Stimulated activated CD8-positive, alpha-beta memory T cell treated with anti-CD3 and anti-CD28 coated beads, Interleukin-12 subunit alpha, Interleukin-12 subunit beta, amount 100 ng/mL, for 4 hours (primary cell): ENCODE data around the gene STX8.

Experiments
- DNase-seq: peaks from one replicate; pipeline ENCODE4 v3.0.0-alpha.2; 2020; ENCODE audit warnings: low read depth

The STX8 gene

DNA sequence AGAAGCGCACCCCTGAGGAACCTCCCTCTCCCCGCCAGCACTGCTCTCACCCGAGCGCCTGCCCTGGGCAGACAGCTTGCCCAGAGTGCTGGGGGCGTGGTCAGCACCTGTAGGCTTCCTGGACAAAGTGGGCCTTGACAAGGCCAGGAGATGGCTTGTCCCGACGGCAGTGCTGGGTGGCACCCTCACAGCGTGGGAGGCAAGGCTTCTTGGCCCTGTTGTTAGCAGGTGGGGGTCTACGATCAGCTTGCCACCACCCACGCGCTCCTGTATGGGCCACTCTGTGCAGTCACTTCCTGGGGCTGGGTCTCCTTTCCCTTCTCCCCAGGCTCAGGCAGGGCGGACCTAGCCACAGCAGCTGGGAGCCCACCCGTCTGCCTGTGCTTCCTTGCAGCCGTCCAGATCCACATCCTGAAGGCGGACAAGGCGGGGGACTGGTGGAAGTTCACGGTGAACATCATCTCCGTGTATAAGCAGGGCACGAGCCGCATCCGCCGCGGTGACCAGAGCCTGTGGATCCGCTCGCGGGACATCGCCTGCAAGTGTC is 336.3 kb downstream of the STX8 start:
- DNase-seq = no peak

DNA sequence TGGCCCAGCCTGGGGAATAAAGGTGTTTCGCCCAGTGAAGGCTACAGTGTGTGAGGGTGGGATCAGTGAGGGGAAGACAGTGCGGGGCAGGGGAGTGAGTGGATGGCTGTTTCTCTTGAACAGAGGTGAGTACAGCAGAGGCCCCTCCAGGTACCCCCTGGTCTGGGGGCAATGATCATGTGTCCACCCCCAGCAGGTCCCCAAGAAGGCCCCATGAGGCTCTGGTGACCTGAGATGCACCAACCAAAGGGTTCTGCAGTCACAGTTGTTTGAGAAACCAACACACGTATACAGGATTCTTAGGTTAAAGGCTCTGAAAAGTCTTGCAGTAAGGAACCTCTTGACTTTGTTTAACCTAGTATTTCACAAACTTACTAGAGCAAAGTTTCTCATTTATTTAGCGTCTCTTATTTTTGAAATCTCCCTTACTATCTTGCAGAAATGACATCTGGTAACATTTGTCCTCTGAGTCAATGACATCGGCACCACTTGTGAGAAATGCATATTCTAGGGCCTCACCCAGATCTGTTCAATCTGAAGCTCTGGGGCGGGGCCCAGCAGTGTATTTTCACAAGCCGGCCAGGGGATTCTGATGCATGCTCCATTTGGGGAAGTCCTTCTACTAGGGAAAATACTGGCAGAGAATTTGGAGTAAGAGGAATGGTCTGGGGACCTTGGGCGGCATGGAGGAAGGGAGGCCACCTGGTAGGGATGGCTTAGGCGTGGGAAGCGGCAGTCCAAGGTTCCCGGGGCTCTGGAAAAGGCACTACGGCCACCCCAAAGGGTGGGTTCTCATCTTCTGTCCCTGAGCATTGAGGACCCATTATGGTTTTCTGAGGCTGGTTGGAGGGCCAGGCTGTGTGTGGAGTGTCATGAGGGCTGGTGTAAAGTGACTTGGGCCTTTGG is 337.0 kb downstream of the STX8 start:
- no peak for DNase-seq

DNA sequence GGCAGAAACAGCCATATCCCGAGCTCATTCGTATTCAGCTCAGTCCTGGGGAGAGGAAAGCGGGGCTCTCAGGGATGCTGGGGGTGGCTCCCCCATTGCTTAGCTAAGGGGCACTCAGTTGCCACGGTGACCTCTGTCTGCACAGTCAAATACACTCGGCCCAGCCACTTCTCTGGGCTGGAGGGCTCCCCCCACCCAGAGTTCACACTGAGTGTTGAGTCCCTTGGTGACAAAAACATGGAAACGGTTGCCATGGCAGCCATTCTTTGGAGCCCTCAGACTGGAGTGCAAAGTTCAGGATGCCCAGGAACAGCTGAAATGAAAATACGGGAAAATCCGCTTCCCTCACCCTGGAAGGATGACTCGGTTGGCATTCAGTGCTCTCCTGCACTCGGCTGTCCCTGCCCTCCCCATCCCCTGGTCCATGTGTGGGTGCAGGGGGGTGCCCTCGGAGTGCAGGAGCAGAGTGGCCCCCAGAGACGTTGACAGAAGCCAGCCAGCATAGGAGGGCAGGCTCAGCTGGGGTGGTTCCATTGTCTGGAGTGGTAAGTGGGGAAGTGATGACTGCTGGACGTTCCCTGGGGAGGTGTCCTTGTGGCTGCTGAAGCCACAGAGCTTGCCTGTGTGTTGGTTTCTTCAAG is 337.8 kb downstream of the STX8 start:
- DNase-seq = no peak

GRCh38 chr17:9237053-9237410 is 338.6 kb downstream of the STX8 start:
- DNase-seq = no peak

DNA sequence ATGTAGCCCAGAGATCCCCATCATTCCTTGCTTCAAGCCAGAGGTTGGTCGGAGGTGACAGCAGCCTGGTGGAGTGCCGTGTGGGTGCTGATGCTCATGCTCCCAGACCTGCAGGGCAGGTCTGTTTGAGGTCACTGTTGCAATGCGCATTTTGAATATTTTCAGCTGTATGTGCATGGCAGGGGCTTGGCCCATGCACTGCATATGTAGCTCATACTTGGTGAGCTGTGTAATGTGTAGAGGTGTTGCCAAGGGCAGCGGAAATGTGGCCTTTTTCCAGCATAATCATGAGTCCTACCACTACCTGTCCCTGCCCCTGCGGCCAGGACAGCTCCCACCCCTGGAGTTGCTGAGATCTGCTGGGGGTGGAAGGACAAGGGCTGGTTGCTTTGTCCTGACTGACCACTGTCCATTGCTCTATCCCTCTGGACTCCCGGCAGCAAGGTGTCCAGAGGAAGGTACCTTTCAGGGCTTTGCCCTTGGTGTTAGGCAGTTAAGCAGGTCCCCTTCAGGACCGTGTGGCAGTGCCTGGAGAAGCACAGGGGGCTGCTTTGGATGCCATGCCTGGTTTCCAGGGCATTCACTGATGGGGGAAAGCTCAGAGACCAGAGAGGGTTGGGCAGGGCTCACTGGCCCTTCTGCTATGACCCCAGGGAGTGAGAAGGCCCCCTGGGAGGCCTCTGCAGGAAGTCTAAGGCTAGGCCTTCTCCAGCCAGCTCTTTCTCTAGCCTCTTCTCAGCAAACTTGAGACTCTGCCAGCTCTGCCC is 339.2 kb downstream of the STX8 start:
- DNase-seq = no peak

- DNase-seq = no peak
These were observed 340.3 kb downstream of the STX8 start for GRCh38 chr17:9235346-9235745.

DNA sequence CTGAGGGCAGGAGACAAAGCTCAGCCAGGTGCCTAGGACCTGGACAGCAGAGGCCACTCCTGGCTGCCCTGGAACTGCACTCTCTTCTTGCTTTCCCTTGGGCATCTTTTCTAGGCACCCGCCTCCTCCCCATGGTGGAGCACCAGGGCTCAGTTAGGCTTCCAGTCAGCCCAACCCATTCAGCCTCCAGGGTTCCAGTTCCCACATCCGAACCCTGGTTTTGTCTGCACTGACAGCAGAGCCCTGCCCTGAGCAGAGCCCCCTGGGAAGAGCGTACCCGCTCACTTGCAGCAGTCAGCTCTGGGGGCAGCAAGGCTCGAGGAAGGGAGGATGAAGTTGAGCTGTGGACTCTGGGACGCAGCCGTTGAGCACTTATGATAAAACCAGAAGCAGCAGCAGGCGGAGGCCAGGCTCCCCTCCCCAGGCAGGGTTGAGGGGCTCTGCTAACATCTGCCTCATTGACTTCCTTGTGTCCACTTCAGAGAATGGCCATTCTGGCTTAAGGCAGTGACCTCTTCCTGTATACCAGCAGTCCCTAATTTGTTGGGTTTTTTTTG is 341.2 kb downstream of the STX8 start:
- DNase-seq = no peak

GRCh38 chr17:9233761-9234160 is 341.9 kb downstream of the STX8 start:
- DNase-seq = no peak

- DNase-seq = no peak
These were observed 342.4 kb downstream of the STX8 start for GRCh38 chr17:9233271-9233599.

DNA sequence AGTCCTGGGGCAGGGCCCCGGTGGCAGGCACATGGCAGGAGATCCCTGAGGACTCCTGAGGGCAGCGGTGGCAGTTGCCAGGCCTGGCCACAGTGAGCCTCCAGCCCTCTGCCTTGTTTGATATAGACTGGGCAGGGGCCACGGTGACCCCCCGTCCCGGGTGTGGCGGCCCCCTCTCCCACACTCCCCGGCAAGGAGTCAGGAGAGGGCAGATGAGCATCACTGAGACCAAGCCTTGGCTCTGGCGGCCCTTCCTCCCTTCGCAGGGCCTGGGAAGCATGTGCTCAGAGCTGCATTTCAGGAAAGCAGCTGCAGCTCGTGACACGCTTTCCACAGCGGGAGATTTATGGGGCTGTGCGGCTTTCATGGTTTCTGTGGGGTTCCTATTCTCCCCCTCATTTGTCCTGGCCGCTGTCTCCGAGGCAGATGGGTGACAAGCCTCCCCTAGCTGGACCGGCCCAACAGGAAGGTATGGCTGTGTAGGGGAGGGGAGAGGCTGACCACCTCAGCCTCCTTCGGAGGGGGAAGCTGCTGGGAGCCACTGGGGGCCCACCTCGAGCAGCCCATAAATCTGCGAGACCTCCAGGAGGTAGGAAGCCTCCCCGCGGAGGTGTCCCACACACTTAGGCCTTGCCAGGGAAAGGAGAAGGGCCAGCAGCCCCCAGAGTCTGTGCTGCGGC is 342.9 kb downstream of the STX8 start:
- DNase-seq = no peak

GRCh38 chr17:9232155-9232475 is 343.5 kb downstream of the STX8 start:
- DNase-seq = no peak

GRCh38 chr17:9231449-9232154 is 344.0 kb downstream of the STX8 start:
- DNase-seq = no peak

GRCh38 chr17:9230861-9231260 is 344.8 kb downstream of the STX8 start:
- DNase-seq = no peak

- DNase-seq = no peak
These were observed 345.3 kb downstream of the STX8 start for GRCh38 chr17:9230346-9230745.

DNA sequence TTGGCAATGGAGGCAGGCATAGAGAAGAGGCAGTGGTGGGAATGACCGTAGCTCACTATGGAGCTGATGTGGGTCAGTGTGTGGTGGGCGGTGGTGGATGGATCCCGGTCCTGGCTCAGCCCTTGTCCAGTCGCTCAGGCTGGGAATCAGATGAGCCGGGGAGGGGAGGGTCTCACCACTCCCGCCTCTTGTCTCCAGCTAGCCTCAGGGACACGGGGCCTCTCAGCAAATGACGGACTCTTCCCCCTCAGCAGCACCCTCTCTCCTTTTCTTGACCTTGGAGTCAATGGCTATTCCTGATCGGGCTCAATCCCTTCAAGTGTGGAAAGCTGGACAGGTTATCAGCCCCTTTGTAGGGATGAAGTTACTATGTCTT is 345.8 kb downstream of the STX8 start:
- no peak for DNase-seq

DNA sequence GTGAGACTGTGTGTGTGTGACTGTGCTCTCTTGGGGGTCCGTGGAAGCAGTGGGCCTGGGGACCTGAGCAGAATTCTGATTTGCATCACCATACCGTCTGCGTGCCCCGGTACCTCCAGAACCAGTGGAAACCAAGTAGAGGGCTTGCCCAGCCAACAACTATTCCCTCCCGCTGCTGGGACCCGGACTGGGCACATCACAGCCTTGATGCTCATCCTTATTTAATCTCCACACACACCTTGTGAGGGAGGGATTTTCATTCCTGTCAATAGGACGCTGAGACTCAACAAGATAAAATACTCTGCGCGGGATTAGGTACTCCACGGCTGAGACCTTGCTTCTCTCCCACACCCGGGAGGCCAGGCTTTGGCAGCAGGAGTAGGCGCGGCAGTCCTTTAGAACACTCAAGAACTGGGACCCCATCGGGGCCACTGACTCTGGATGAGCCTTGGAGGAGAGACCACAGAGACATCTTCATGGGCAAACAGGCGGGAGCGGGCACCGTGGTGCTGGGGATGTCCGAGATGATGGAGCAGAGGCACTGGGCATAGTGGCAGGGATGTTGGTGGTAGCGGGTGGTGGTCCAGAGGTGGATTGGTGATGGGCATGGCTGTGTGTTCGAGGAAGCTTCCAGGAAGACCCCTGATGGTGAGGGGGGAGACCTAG is 346.3 kb downstream of the STX8 start:
- DNase-seq = no peak

- DNase-seq = no peak
These were observed 347.0 kb downstream of the STX8 start for GRCh38 chr17:9228408-9229159.

DNA sequence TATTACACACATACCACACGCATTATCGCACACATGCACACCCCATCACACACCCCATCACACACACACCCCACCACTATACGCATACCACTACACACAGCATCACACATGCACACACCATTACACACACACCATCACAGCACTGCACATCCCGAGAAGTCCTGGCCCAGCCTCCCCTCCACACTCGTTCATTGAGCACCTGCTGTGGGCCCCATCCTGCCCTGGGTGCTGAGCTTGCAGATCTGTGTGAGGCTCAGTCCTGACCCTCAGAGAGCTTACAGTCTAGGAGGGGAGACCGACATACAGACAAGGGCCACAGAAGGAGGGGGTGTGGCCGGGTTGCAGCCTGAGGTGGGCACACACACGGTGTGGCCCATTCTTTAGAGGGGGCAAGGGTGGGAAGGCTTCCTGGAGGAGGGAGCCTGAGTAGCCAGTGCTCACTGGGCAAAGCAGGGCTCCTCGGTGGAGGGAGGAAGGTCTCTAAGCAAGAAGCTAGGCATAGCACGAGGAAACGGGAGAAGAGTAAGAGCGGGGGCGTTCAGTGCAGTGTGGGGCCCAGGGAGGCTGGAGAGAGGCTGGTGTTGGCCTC is 347.7 kb downstream of the STX8 start:
- DNase-seq = no peak

GRCh38 chr17:9226794-9227135 is 348.9 kb downstream of the STX8 start:
- no peak for DNase-seq
